MM.1S (cell line): Measurements from ENCODE around the gene HORMAD2.

Experiments
- DNase-seq: peaks from one replicate; pipeline ENCODE4 v3.0.0-alpha.2; 2015
- H2AFZ ChIP-seq: fragments of 300-600 bp; sonication (generic); 2 replicates; pipeline ENCODE4 v1.6.0; 2016; ENCODE audit warnings: antibody characterized with exemption, low read length
- H3F3A ChIP-seq: fragments of 300-600 bp; sonication (generic); 2 replicates; pipeline ENCODE4 v1.6.1; 2016; ENCODE audit warnings: mild to moderate bottlenecking, antibody characterized with exemption, low read length, moderate library complexity, mixed read lengths; ENCODE audit not compliant: insufficient read depth
- H3K27ac ChIP-seq: fragments of 300-600 bp; sonication (generic); 2 replicates; pipeline ENCODE4 v1.5.1; 2016; ENCODE audit warnings: mild to moderate bottlenecking, low read length
- H3K27me3 ChIP-seq: fragments of 300-600 bp; sonication (generic); replicated peaks from 2 replicates; pipeline ENCODE4 v1.6.0; 2016; ENCODE audit warnings: low read length; ENCODE audit not compliant: insufficient read depth
- H3K36me3 ChIP-seq: fragments of 300-600 bp; sonication (generic); replicated peaks from 2 replicates; pipeline ENCODE4 v1.6.1; 2016; ENCODE audit warnings: mild to moderate bottlenecking, low read length, mixed read lengths; ENCODE audit not compliant: insufficient read depth
- H3K4me1 ChIP-seq: fragments of 300-600 bp; sonication (generic); 2 replicates; pipeline ENCODE4 v1.6.1; 2016; ENCODE audit warnings: low read length, mixed read lengths
- H3K4me2 ChIP-seq: fragments of 300-600 bp; sonication (generic); 2 replicates; pipeline ENCODE4 v1.6.0; 2016; ENCODE audit warnings: low read depth, low read length
- H3K4me3 ChIP-seq: fragments of 300-600 bp; sonication (generic); 2 replicates; pipeline ENCODE4 v1.5.1; 2016; ENCODE audit warnings: low read length, mixed read lengths
- H3K79me2 ChIP-seq: fragments of 300-600 bp; sonication (generic); 2 replicates; pipeline ENCODE4 v1.6.1; 2016; ENCODE audit warnings: mixed run types, low read length, mixed read lengths
- H3K9ac ChIP-seq: fragments of 300-600 bp; sonication (generic); 2 replicates; pipeline ENCODE4 v1.6.1; 2016; ENCODE audit warnings: low read length, mixed read lengths
- H3K9me2 ChIP-seq: fragments of 300-600 bp; sonication (generic); replicated peaks from 2 replicates; pipeline ENCODE4 v1.6.1; 2016; ENCODE audit warnings: mild to moderate bottlenecking, low read length, mixed read lengths; ENCODE audit not compliant: insufficient read depth
- H3K9me3 ChIP-seq: fragments of 300-600 bp; sonication (generic); replicated peaks from 2 replicates; pipeline ENCODE4 v1.6.1; 2016; ENCODE audit warnings: mild to moderate bottlenecking, low read length, mixed read lengths; ENCODE audit not compliant: insufficient read depth
- H4K20me1 ChIP-seq: fragments of 300-600 bp; sonication (generic); 2 replicates; pipeline ENCODE4 v1.6.1; 2016; ENCODE audit warnings: mild to moderate bottlenecking, low read length, moderate library complexity, mixed read lengths; ENCODE audit not compliant: insufficient read depth
- EZH2 ChIP-seq: fragments of 300-600 bp; sonication (generic); optimal IDR thresholded peaks from 2 replicates; pipeline ENCODE3; 2017; ENCODE audit warnings: low read depth, mild to moderate bottlenecking, antibody characterized with exemption, low read length, mixed read lengths
- EZH2phosphoT487 ChIP-seq: fragments of 300-600 bp; sonication (generic); IDR thresholded peaks from 2 replicates; pipeline ENCODE4 v1.6.1; 2018; ENCODE audit warnings: antibody characterized with exemption, low read length
- TF ChIP-seq, protein P1 (sequence below): fragments of 300-600 bp; sonication (generic); IDR thresholded peaks from 2 replicates; pipeline ENCODE4 v1.5.1; 2016; ENCODE audit warnings: antibody characterized with exemption, low read length, mixed read lengths

The HORMAD2 gene

DNA sequence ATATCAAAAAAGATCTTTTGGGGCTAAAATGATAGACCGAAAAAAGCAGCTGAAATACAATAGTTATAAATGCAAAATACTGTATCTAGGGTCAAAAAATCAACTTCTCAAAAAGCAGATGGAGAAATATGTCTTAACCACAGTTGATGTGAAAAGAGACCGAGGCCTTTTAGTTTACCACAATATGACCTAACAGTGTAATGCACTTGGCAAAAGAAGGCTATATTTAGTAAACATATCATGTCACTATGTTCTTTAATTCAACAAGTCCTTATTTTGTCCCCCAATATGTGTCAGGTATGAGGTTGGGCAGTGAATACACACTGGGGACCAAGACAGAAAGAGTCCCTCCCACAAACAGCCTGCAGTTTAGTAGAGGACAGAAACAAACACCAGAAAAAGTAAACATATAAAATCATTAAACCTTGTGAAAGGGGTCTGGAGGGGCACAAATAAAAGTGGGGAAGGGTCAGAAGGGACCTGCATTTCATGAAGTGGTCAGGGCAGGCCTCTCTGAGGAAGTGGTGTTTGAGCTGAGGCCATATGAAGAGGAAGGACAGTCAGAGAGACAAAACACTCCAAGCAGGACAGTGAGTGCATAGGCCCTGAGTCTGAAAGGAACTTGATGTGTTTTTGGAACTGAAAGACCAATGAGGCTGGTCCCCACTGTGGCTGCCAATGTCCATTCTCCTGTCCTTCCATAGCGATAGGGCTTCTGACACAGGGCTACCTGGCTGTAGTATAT, 112.9 kb downstream of the HORMAD2 start:
- no peaks in the 10 kb centered on the region for H3K79me2 ChIP-seq
- H3K4me1 ChIP-seq: 0 out of 2 replicates have a peak, but pooled peaks cover 6% of the 10 kb centered on the region
- TF ChIP-seq EZH2 (no peak), EZH2phosphoT487 (no peak)
- TF ChIP-seq, protein P1, sequence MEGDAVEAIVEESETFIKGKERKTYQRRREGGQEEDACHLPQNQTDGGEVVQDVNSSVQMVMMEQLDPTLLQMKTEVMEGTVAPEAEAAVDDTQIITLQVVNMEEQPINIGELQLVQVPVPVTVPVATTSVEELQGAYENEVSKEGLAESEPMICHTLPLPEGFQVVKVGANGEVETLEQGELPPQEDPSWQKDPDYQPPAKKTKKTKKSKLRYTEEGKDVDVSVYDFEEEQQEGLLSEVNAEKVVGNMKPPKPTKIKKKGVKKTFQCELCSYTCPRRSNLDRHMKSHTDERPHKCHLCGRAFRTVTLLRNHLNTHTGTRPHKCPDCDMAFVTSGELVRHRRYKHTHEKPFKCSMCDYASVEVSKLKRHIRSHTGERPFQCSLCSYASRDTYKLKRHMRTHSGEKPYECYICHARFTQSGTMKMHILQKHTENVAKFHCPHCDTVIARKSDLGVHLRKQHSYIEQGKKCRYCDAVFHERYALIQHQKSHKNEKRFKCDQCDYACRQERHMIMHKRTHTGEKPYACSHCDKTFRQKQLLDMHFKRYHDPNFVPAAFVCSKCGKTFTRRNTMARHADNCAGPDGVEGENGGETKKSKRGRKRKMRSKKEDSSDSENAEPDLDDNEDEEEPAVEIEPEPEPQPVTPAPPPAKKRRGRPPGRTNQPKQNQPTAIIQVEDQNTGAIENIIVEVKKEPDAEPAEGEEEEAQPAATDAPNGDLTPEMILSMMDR: no peak
- no peak overlapping the region for H3K9ac ChIP-seq
- no peaks in the 10 kb centered on the region for H3K9me2 ChIP-seq
- no peaks in the 10 kb centered on the region for H4K20me1 ChIP-seq
- DNase-seq: no peak
- H3K27ac ChIP-seq: no peak overlapping the region
- no peak overlapping the region for H2AFZ ChIP-seq
- H3K27me3 ChIP-seq: no peaks in the 10 kb centered on the region
- no peak overlapping the region for H3K4me3 ChIP-seq
- no peaks in the 10 kb centered on the region for H3F3A ChIP-seq
- no peaks in the 10 kb centered on the region for H3K9me3 ChIP-seq
- H3K4me2 ChIP-seq: no peak overlapping the region
- no peaks in the 10 kb centered on the region for H3K36me3 ChIP-seq

DNA sequence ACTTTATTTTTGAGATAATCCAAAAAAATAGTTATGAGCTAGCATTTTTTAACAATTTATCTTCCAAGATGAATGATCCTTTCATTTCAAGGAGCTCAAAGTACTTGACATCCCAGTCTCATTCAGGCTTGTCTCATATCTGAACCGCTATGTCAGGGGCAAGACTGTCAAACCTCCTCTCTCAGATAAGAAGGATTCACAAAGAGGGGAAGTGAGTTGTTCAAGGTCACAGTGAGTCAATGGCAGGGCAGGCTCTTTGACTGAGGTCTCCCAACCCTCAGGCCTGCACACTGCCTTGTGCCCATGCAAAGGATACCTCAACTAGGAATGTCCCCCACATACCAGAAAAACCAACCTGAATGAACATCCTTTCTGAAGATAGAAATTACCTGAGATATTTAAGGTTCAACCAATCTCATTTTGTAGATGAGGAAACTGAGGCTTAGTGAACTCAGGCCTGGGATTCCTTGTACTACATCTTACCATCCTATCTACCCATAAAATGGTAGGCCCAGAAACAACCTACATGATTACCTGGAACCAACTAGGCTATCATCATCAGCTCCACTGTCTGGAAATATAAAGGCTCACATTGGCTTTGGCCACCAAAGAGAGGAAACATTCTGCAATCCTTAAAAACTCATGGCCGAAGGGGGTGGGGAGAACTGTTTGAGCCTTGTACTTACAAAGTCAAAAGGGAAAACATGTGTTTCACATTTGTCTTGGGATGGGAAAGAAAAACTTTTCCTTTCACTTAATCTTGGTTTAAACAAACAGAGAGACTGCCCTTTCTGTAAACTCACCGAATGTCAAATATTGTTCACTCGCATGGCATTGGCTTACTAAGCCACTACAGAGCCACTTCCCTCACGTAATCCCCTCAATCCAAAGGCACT, 115.2 kb downstream of the HORMAD2 start:
- H3K36me3 ChIP-seq: no peaks in the 10 kb centered on the region
- H3K79me2 ChIP-seq: no peaks in the 10 kb centered on the region
- no peak overlapping the region for H2AFZ ChIP-seq
- no peak overlapping the region for H3K27ac ChIP-seq
- H3F3A ChIP-seq: no peaks in the 10 kb centered on the region
- H3K4me3 ChIP-seq: no peak overlapping the region
- H3K27me3 ChIP-seq: no peaks in the 10 kb centered on the region
- DNase-seq: no peak
- H3K4me2 ChIP-seq: no peak overlapping the region
- peaks cover 12% of the 10 kb centered on the region for H3K4me1 ChIP-seq
- H3K9me3 ChIP-seq: no peaks in the 10 kb centered on the region
- H4K20me1 ChIP-seq: no peaks in the 10 kb centered on the region
- TF ChIP-seq EZH2 (no peak), EZH2phosphoT487 (no peak)
- TF ChIP-seq, protein P1: no peak
- no peaks in the 10 kb centered on the region for H3K9me2 ChIP-seq
- H3K9ac ChIP-seq: no peak overlapping the region

DNA sequence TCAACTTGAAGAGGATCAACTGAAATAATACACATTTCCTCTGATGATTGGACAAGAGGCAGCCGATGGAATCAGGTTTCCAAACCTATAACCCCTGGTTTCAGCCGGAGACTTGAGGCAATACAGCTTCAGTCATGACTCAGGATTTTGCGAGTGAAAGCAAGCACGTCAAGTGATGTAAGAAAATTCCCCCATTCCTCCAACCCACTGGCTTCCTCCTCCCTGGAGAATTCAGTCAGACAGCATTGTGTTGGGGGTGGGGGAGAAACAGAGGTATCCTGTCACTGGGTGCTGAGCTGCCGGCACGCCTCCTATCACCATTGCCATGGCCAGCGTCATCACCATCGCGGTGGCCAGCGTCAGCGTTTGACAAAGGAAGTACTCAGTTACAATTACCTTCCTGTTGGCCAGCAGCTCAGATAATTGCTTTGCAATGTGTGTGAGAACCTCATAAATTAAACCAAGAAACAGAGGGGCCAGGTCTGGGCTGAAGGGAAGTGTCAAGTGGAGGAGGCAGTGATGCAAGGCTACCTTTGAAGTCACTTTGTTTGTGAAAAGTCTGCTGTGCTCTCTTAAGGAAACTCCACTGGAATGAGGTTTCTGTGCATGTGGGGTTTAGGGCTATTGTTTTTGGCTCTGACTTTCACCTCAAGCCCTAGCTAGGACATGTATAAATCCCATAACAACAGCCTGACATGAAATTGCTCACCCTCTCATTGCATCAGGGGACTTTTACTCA, 116.0 kb downstream of the HORMAD2 start:
- no peak for DNase-seq
- no peak overlapping the region for H3K4me3 ChIP-seq
- H3K27me3 ChIP-seq: no peaks in the 10 kb centered on the region
- H3F3A ChIP-seq: no peaks in the 10 kb centered on the region
- H3K4me2 ChIP-seq: no peak overlapping the region
- H3K9me2 ChIP-seq: no peaks in the 10 kb centered on the region
- H3K4me1 ChIP-seq: peaks cover 12% of the 10 kb centered on the region
- H3K9ac ChIP-seq: no peak overlapping the region
- H3K27ac ChIP-seq: no peak overlapping the region
- H4K20me1 ChIP-seq: no peaks in the 10 kb centered on the region
- H3K36me3 ChIP-seq: no peaks in the 10 kb centered on the region
- TF ChIP-seq, protein P1: no peak
- TF ChIP-seq EZH2phosphoT487 (no peak), EZH2 (no peak)
- H2AFZ ChIP-seq: no peak overlapping the region
- no peaks in the 10 kb centered on the region for H3K9me3 ChIP-seq
- H3K79me2 ChIP-seq: no peaks in the 10 kb centered on the region
